Measurements from ENCODE around the gene NOP10. TPM values are rescaled to one million over a fixed set of nuclear protein-coding genes. Genes with fewer than 3 reads are reported as not detected.
A peak's percentile ranks its signal among the peaks of the same experiment; 100 is the strongest.
"Not testable (repeated sequence)": the region's sequence is repeated elsewhere in the genome, so short reads cannot be mapped to it uniquely, and the experiment has no call there.

Gene NOP10
- total RNA-seq, 3 donors from 2014 or later = 295 to 327 (median 327) TPM

- no peak for ATAC-seq
- Mint-ChIP-seq H3K4me3 (peak overlapping the region; percentile 94), H3K9me3 (no peaks in the 10 kb centered on the region), H3K36me3 (ENCODE audit: insufficient read depth) (peaks cover 13% of the 10 kb centered on the region), H3K4me1 (ENCODE audit: low read depth) (peaks cover 41% of the 10 kb centered on the region), H3K27me3 (ENCODE audit: low read depth) (no peaks in the 10 kb centered on the region)
- DNase-seq = no peak
Observed at GRCh38 chr15:34365091-34365825, 22.3 kb upstream of the NOP10 start.

- Mint-ChIP-seq H3K4me1 (ENCODE audit: low read depth) (peaks cover 33% of the 10 kb centered on the region), H3K9me3 (no peaks in the 10 kb centered on the region), H3K4me3 (no peak overlapping the region), H3K27me3 (ENCODE audit: low read depth) (no peaks in the 10 kb centered on the region), H3K36me3 (ENCODE audit: insufficient read depth) (peaks cover 17% of the 10 kb centered on the region)
- no peak for DNase-seq
- no peak for ATAC-seq
Observed at GRCh38 chr15:34364041-34364440, 21.1 kb upstream of the NOP10 start.

GRCh38 chr15:34362047-34362773, 19.3 kb upstream of the NOP10 start:
- H3K36me3 Mint-ChIP-seq (ENCODE audit: insufficient read depth) = peaks cover 23% of the 10 kb centered on the region
- no peak overlapping the region for H3K4me3 Mint-ChIP-seq
- peaks cover 25% of the 10 kb centered on the region for H3K4me1 Mint-ChIP-seq (ENCODE audit: low read depth)
- no peaks in the 10 kb centered on the region for H3K27me3 Mint-ChIP-seq (ENCODE audit: low read depth)
- DNase-seq (no peak), ATAC-seq (no peak)
- H3K9me3 Mint-ChIP-seq = no peaks in the 10 kb centered on the region

- Mint-ChIP-seq H3K4me3 (no peak overlapping the region), H3K36me3 (ENCODE audit: insufficient read depth) (peaks cover 23% of the 10 kb centered on the region), H3K27me3 (ENCODE audit: low read depth) (no peaks in the 10 kb centered on the region), H3K4me1 (ENCODE audit: low read depth) (peaks cover 21% of the 10 kb centered on the region), H3K9me3 (no peaks in the 10 kb centered on the region)
- ATAC-seq = no peak
- no peak for DNase-seq
Observed at GRCh38 chr15:34361278-34361677, 18.3 kb upstream of the NOP10 start.

GRCh38 chr15:34360298-34360697, 17.4 kb upstream of the NOP10 start:
- no peaks in the 10 kb centered on the region for H3K27me3 Mint-ChIP-seq (ENCODE audit: low read depth)
- H3K4me1 Mint-ChIP-seq (ENCODE audit: low read depth) = peaks cover 11% of the 10 kb centered on the region
- H3K9me3 Mint-ChIP-seq = no peaks in the 10 kb centered on the region
- DNase-seq (no peak), ATAC-seq (no peak)
- H3K4me3 Mint-ChIP-seq = no peak overlapping the region
- peaks cover 23% of the 10 kb centered on the region for H3K36me3 Mint-ChIP-seq (ENCODE audit: insufficient read depth)

GRCh38 chr15:34359416-34359815, 16.5 kb upstream of the NOP10 start:
- H3K4me1 Mint-ChIP-seq (ENCODE audit: low read depth) = peaks cover 4% of the 10 kb centered on the region
- H3K9me3 Mint-ChIP-seq = no peaks in the 10 kb centered on the region
- ATAC-seq = no peak
- no peak overlapping the region for H3K4me3 Mint-ChIP-seq
- no peaks in the 10 kb centered on the region for H3K27me3 Mint-ChIP-seq (ENCODE audit: low read depth)
- no peak for DNase-seq
- H3K36me3 Mint-ChIP-seq (ENCODE audit: insufficient read depth) = peaks cover 23% of the 10 kb centered on the region

GRCh38 chr15:34358948-34359347, 16.0 kb upstream of the NOP10 start:
- H3K36me3 Mint-ChIP-seq (ENCODE audit: insufficient read depth) = peaks cover 23% of the 10 kb centered on the region
- DNase-seq = no peak
- H3K4me3 Mint-ChIP-seq = no peak overlapping the region
- no peak for ATAC-seq
- peaks cover 4% of the 10 kb centered on the region for H3K4me1 Mint-ChIP-seq (ENCODE audit: low read depth)
- no peaks in the 10 kb centered on the region for H3K9me3 Mint-ChIP-seq
- no peaks in the 10 kb centered on the region for H3K27me3 Mint-ChIP-seq (ENCODE audit: low read depth)

GRCh38 chr15:34358367-34358766, 15.4 kb upstream of the NOP10 start:
- Mint-ChIP-seq H3K9me3 (no peaks in the 10 kb centered on the region), H3K27me3 (ENCODE audit: low read depth) (no peaks in the 10 kb centered on the region), H3K36me3 (ENCODE audit: insufficient read depth) (peaks cover 23% of the 10 kb centered on the region), H3K4me3 (no peak overlapping the region), H3K4me1 (ENCODE audit: low read depth) (peaks cover 4% of the 10 kb centered on the region)
- DNase-seq (no peak), ATAC-seq (no peak)

GRCh38 chr15:34357653-34358052, 14.7 kb upstream of the NOP10 start:
- H3K27me3 Mint-ChIP-seq (ENCODE audit: low read depth) = no peaks in the 10 kb centered on the region
- no peak for ATAC-seq

GRCh38 chr15:34355241-34355640, 12.3 kb upstream of the NOP10 start:
- no peak for ATAC-seq
- Mint-ChIP-seq H3K36me3 (ENCODE audit: insufficient read depth) (peaks cover 10% of the 10 kb centered on the region), H3K9me3 (no peaks in the 10 kb centered on the region), H3K4me1 (ENCODE audit: low read depth) (no peaks in the 10 kb centered on the region), H3K4me3 (no peak overlapping the region), H3K27me3 (ENCODE audit: low read depth) (no peaks in the 10 kb centered on the region)
- DNase-seq = no peak

More at GRCh38 chr15:34357653-34358052, 14.7 kb upstream of the NOP10 start:
- Mint-ChIP-seq H3K36me3 (ENCODE audit: insufficient read depth) (peaks cover 19% of the 10 kb centered on the region), H3K9me3 (no peaks in the 10 kb centered on the region), H3K4me3 (no peak overlapping the region), H3K4me1 (ENCODE audit: low read depth) (no peaks in the 10 kb centered on the region)
- no peak for DNase-seq

- no peaks in the 10 kb centered on the region for H3K27me3 Mint-ChIP-seq (ENCODE audit: low read depth)
- H3K4me1 Mint-ChIP-seq (ENCODE audit: low read depth) = no peaks in the 10 kb centered on the region
Observed at GRCh38 chr15:34354286-34354685, 11.3 kb upstream of the NOP10 start.

GRCh38 chr15:34353627-34354026, 10.7 kb upstream of the NOP10 start:
- Mint-ChIP-seq H3K4me1 (ENCODE audit: low read depth) (no peaks in the 10 kb centered on the region), H3K4me3 (no peak overlapping the region), H3K36me3 (ENCODE audit: insufficient read depth) (peaks cover 4% of the 10 kb centered on the region), H3K9me3 (no peaks in the 10 kb centered on the region), H3K27me3 (ENCODE audit: low read depth) (no peaks in the 10 kb centered on the region)
- ATAC-seq = no peak
- DNase-seq = no peak

More at GRCh38 chr15:34354286-34354685, 11.3 kb upstream of the NOP10 start:
- Mint-ChIP-seq H3K4me3 (no peak overlapping the region), H3K9me3 (no peaks in the 10 kb centered on the region), H3K36me3 (ENCODE audit: insufficient read depth) (peaks cover 6% of the 10 kb centered on the region)
- ATAC-seq = no peak
- DNase-seq = no peak

GRCh38 chr15:34352996-34353395, 10.1 kb upstream of the NOP10 start:
- not testable (repeated sequence) for ATAC-seq; H3K4me3 Mint-ChIP-seq; DNase-seq; H3K9me3 Mint-ChIP-seq; H3K36me3 Mint-ChIP-seq (ENCODE audit: insufficient read depth); H3K27me3 Mint-ChIP-seq (ENCODE audit: low read depth); H3K4me1 Mint-ChIP-seq (ENCODE audit: low read depth)

- no peaks in the 10 kb centered on the region for H3K36me3 Mint-ChIP-seq (ENCODE audit: insufficient read depth)
- H3K27me3 Mint-ChIP-seq (ENCODE audit: low read depth) = no peaks in the 10 kb centered on the region
- no peaks in the 10 kb centered on the region for H3K9me3 Mint-ChIP-seq
- no peaks in the 10 kb centered on the region for H3K4me1 Mint-ChIP-seq (ENCODE audit: low read depth)
- no peak for DNase-seq
- no peak for ATAC-seq
- H3K4me3 Mint-ChIP-seq = no peak overlapping the region
Observed at GRCh38 chr15:34349769-34350168, 6.8 kb upstream of the NOP10 start.

GRCh38 chr15:34348735-34349300, 5.9 kb upstream of the NOP10 start:
- ATAC-seq (no peak), DNase-seq (no peak)
- Mint-ChIP-seq H3K27me3 (ENCODE audit: low read depth) (no peaks in the 10 kb centered on the region), H3K4me1 (ENCODE audit: low read depth) (no peaks in the 10 kb centered on the region), H3K4me3 (no peak overlapping the region), H3K36me3 (ENCODE audit: insufficient read depth) (no peaks in the 10 kb centered on the region), H3K9me3 (no peaks in the 10 kb centered on the region)
